ENCODE data around the gene DTWD2. TPM values are rescaled to one million over a fixed set of nuclear protein-coding genes. Genes with fewer than 3 reads are reported as not detected.
"Not testable (repeated sequence)": the region's sequence is repeated elsewhere in the genome, so short reads cannot be mapped to it uniquely, and the experiment has no call there.

DTWD2 gene
- 2.4 TPM for polyA plus RNA-seq (2013, experiment 1 of 2; ENCODE audit: insufficient read length)
- polyA plus RNA-seq (2013, experiment 2 of 2; ENCODE audit: insufficient read length) = 2.6 TPM

GRCh38 chr5:118987988-118988865 lies at the start of gene DTWD2:
Gene DTWD2 (minus strand): TSS chr5:118988547. CDS start chr5:118988511, 36 bp downstream.
- DNase-seq = peak; percentile 91

GRCh38 chr5:119037496-119038215 lies 49.3 kb upstream of the DTWD2 start:
- DNase-seq = no peak

GRCh38 chr5:119036101-119036762 lies 47.9 kb upstream of the DTWD2 start:
- peak; percentile 75 for DNase-seq

- no peak for DNase-seq
Observed at GRCh38 chr5:119033135-119033534, 44.8 kb upstream of the DTWD2 start.

GRCh38 chr5:119032656-119033055 lies 44.3 kb upstream of the DTWD2 start:
- no peak for DNase-seq

- no peak for DNase-seq
Observed at GRCh38 chr5:119031905-119032304, 43.6 kb upstream of the DTWD2 start.

- no peak for DNase-seq
Observed at GRCh38 chr5:119031011-119031886, 42.9 kb upstream of the DTWD2 start.

- DNase-seq = peak; percentile 20
Observed at GRCh38 chr5:119028575-119028974, 40.2 kb upstream of the DTWD2 start.

- no peak for DNase-seq
Observed at GRCh38 chr5:119022773-119023172, 34.4 kb upstream of the DTWD2 start.

- peak; percentile 42 for DNase-seq
Observed at GRCh38 chr5:119022017-119022745, 33.8 kb upstream of the DTWD2 start.

- DNase-seq = no peak
Observed at GRCh38 chr5:119021149-119021732, 32.9 kb upstream of the DTWD2 start.

GRCh38 chr5:119019949-119020348 lies 31.6 kb upstream of the DTWD2 start:
- no peak for DNase-seq

GRCh38 chr5:119019501-119019900 lies 31.2 kb upstream of the DTWD2 start:
- DNase-seq = no peak

GRCh38 chr5:119017994-119018393 lies 29.6 kb upstream of the DTWD2 start:
- DNase-seq = no peak

- no peak for DNase-seq
Observed at GRCh38 chr5:119016125-119016774, 27.9 kb upstream of the DTWD2 start.

GRCh38 chr5:119011186-119011585 lies 22.8 kb upstream of the DTWD2 start:
- no peak for DNase-seq

GRCh38 chr5:119010206-119010605 lies 21.9 kb upstream of the DTWD2 start:
- DNase-seq = no peak

GRCh38 chr5:119009131-119009530 lies 20.8 kb upstream of the DTWD2 start:
- no peak for DNase-seq

GRCh38 chr5:118999696-119000095 lies 11.3 kb upstream of the DTWD2 start:
- no peak for DNase-seq

GRCh38 chr5:118998861-118999260 lies 10.5 kb upstream of the DTWD2 start:
- not testable (repeated sequence) for DNase-seq
